ENCODE results near the gene WIPF2. TPM values are rescaled to one million over a fixed set of nuclear protein-coding genes. Genes with fewer than 3 reads are reported as not detected.
A peak's percentile ranks its signal among the peaks of the same experiment; 100 is the strongest.

WIPF2 gene
- total RNA-seq, 2 experiments from 2014 or later, result 17.3 to 21.3 TPM

GRCh38 chr17:40191237-40192208, 27.6 kb upstream of the WIPF2 start:
- CTCF ChIA-PET, result interaction anchor here (0.7 to 2.3 kb wide), 22 partner anchors 11 to 228 kb away, joined by 3 to 34 read pairs (median 4); partner anchors contain the start of genes THRA and WIPF2
- H3K9me3 Mint-ChIP-seq, result no peaks in the 10 kb centered on the region
- intact Hi-C loops (cut with DNase I, micrococcal nuclease), result loop anchor here (1.0 to 2.0 kb wide), 3 partner anchors 79 to 179 kb away; no protein-coding TSS in a partner anchor

GRCh38 chr17:40192961-40193360, 26.1 kb upstream of the WIPF2 start:
- no peak for ATAC-seq (ENCODE audit: poor library complexity)
- TF ChIP-seq CTCF (IDR thresholded peaks at IDR 0.05), result no peak
- DNase-seq, result no peak
- H3K4me3 Mint-ChIP-seq, result peak overlapping the region; percentile 45
- intact Hi-C loops (cut with DNase I, micrococcal nuclease), result no loop called here
- H3K4me1 Mint-ChIP-seq (ENCODE audit: low read depth), result peaks cover 5% of the 10 kb centered on the region
- H3K4me3 ChIP-seq (ENCODE audit: low read length), result no peak overlapping the region
- POLR2A ChIA-PET, result no interaction called here
- no peaks in the 10 kb centered on the region for H3K36me3 Mint-ChIP-seq (ENCODE audit: low read depth)
- H3K27ac ChIP-seq (ENCODE audit: low read depth in 1 of 2, low read length in 2 of 2), result no peak overlapping the region
- H3K36me3 ChIP-seq (ENCODE audit: insufficient read depth, low read length), result no peaks in the 10 kb centered on the region
- H3K9me3 ChIP-seq (ENCODE audit: control insufficient read depth in 1 of 2, insufficient read depth in 1 of 2, low read length in 2 of 2), result no peaks in the 10 kb centered on the region
- peaks cover 14% of the 10 kb centered on the region for H3K4me1 ChIP-seq (ENCODE audit: insufficient read depth, low read length)
- H3K9me3 Mint-ChIP-seq, result no peaks in the 10 kb centered on the region
- CTCF ChIA-PET, result interaction anchor here (1.4 kb wide), 1 partner anchor 20 kb away, joined by 4 read pairs; no protein-coding TSS in a partner anchor
- no peaks in the 10 kb centered on the region for H3K27me3 ChIP-seq (ENCODE audit: control insufficient read depth in 1 of 2, insufficient read depth in 2 of 2, low read length in 2 of 2)
- no peak overlapping the region for H3K27ac Mint-ChIP-seq
- H3K27me3 Mint-ChIP-seq, result peaks cover 4% of the 10 kb centered on the region

More at GRCh38 chr17:40191237-40192208, 27.6 kb upstream of the WIPF2 start:
- peaks cover 14% of the 10 kb centered on the region for H3K4me1 ChIP-seq (ENCODE audit: insufficient read depth, low read length)
- DNase-seq (peak; percentile 41 to 82 (median 62)), ATAC-seq (ENCODE audit: poor library complexity) (peak; percentile 79)
- TF ChIP-seq CTCF (IDR thresholded peaks at IDR 0.05), result peak; percentile 74
- H3K27me3 Mint-ChIP-seq, result no peaks in the 10 kb centered on the region
- H3K27ac ChIP-seq (ENCODE audit: low read depth in 1 of 2, low read length in 2 of 2), result no peak overlapping the region
- peak overlapping the region; percentile 96 for H3K4me3 Mint-ChIP-seq
- no peaks in the 10 kb centered on the region for H3K36me3 Mint-ChIP-seq (ENCODE audit: low read depth)
- no peaks in the 10 kb centered on the region for H3K27me3 ChIP-seq (ENCODE audit: control insufficient read depth in 1 of 2, insufficient read depth in 2 of 2, low read length in 2 of 2)
- POLR2A ChIA-PET, result interaction anchor here (0.6 to 1.8 kb wide), 8 partner anchors 14 to 137 kb away, joined by 3 to 17 read pairs (median 4); partner anchors contain the start of genes CASC3, MED24 and RAPGEFL1
- no peaks in the 10 kb centered on the region for H3K9me3 ChIP-seq (ENCODE audit: control insufficient read depth in 1 of 2, insufficient read depth in 1 of 2, low read length in 2 of 2)
- H3K4me3 ChIP-seq (ENCODE audit: low read length), result peak overlapping the region; percentile 60
- H3K27ac Mint-ChIP-seq, result peak overlapping the region; percentile 60
- H3K36me3 ChIP-seq (ENCODE audit: insufficient read depth, low read length), result no peaks in the 10 kb centered on the region
- H3K4me1 Mint-ChIP-seq (ENCODE audit: low read depth), result peaks cover 5% of the 10 kb centered on the region

GRCh38 chr17:40194821-40195220, 24.3 kb upstream of the WIPF2 start:
- ATAC-seq (ENCODE audit: poor library complexity), result no peak
- intact Hi-C loops (cut with DNase I, micrococcal nuclease), result no loop called here
- Histone ChIP-seq H3K9me3 (ENCODE audit: control insufficient read depth in 1 of 2, insufficient read depth in 1 of 2, low read length in 2 of 2) (no peaks in the 10 kb centered on the region), H3K36me3 (ENCODE audit: insufficient read depth, low read length) (no peaks in the 10 kb centered on the region), H3K4me1 (ENCODE audit: insufficient read depth, low read length) (peaks cover 18% of the 10 kb centered on the region), H3K4me3 (ENCODE audit: low read length) (no peak overlapping the region), H3K27me3 (ENCODE audit: control insufficient read depth in 1 of 2, insufficient read depth in 2 of 2, low read length in 2 of 2) (no peaks in the 10 kb centered on the region), H3K27ac (ENCODE audit: low read depth in 1 of 2, low read length in 2 of 2) (no peak overlapping the region)
- ChIA-PET CTCF (no interaction called here), POLR2A (no interaction called here)
- Mint-ChIP-seq H3K36me3 (ENCODE audit: low read depth) (no peaks in the 10 kb centered on the region), H3K4me3 (no peak overlapping the region), H3K9me3 (no peaks in the 10 kb centered on the region), H3K27ac (no peak overlapping the region), H3K27me3 (peaks cover 7% of the 10 kb centered on the region), H3K4me1 (ENCODE audit: low read depth) (peaks cover 5% of the 10 kb centered on the region)
- DNase-seq, result no peak
- TF ChIP-seq CTCF (IDR thresholded peaks at IDR 0.05), result no peak
